CD4-positive, alpha-beta T cell treated with Interleukin-15 for 1 hour (primary cell): ENCODE data around the gene DNM3.

Experiments used
- DNase-seq: peaks from one replicate; pipeline ENCODE4 v3.0.0-alpha.2; 2020

Gene DNM3

GRCh38 chr1:172447641-172448040 lies 606.3 kb downstream of the DNM3 start:
- DNase-seq, result no peak

GRCh38 chr1:172448995-172449584 lies 607.8 kb downstream of the DNM3 start:
- no peak for DNase-seq

GRCh38 chr1:172449585-172450523 lies 608.6 kb downstream of the DNM3 start:
- DNase-seq, result peak; percentile 47

- DNase-seq, result no peak
These were observed 609.2 kb downstream of the DNM3 start for GRCh38 chr1:172450524-172450885.

- DNase-seq, result no peak
These were observed 609.7 kb downstream of the DNM3 start for GRCh38 chr1:172451002-172451443.

GRCh38 chr1:172452536-172453152 lies 611.3 kb downstream of the DNM3 start:
- DNase-seq, result no peak

GRCh38 chr1:172453153-172453545 lies 611.9 kb downstream of the DNM3 start:
- DNase-seq, result no peak

- DNase-seq, result no peak
These were observed 612.3 kb downstream of the DNM3 start for GRCh38 chr1:172453607-172454006.

GRCh38 chr1:172455451-172455850 lies 614.2 kb downstream of the DNM3 start:
- DNase-seq, result no peak

- DNase-seq, result no peak
These were observed 615.1 kb downstream of the DNM3 start for GRCh38 chr1:172456344-172456769.

GRCh38 chr1:172457479-172458130 lies 616.3 kb downstream of the DNM3 start:
- no peak for DNase-seq

- no peak for DNase-seq
These were observed 618.9 kb downstream of the DNM3 start for GRCh38 chr1:172460177-172460576.

GRCh38 chr1:172460887-172461315 lies 619.6 kb downstream of the DNM3 start:
- no peak for DNase-seq
